ENCODE measurements around the gene SRP19. TPM values are rescaled to one million over a fixed set of nuclear protein-coding genes. Genes with fewer than 3 reads are reported as not detected.

The SRP19 gene
- total and polyA plus RNA-seq, 10 of the 15 experiments (the other 5 are each of a cell fraction or from before 2014, with no cell fraction given) = 43.4 to 379 (median 156) TPM

DNA sequence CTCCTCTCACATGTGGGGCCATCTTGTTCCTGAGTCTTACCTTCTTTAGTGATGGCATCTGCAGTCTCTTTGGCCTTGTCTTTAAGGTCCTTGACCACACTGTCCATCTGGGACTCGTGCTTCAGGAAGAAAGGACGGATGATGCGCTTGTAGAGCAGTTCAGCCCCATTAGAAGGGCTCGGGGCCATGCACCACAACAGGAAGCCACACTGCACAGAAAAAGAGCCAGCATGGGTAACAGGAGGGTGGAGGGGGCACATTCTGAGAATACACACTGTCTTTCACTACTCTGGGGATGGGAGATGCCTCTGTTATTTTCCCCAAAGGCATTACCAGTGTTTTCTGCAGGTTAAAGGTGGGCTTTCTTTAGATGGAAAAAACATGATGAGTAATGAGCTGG lies 25.9 kb downstream of the SRP19 start:
- H3K9me3 ChIP-seq (replicated peaks; ENCODE audit: control insufficient read depth, insufficient read depth, low read length) = no peaks in the 10 kb centered on the region; the same call in 2 of the 3 replicates
- no peak overlapping the region for H3K9ac ChIP-seq (ENCODE audit: control insufficient read depth, insufficient read depth, low read length)
- H3K27ac ChIP-seq (ENCODE audit: control insufficient read depth, insufficient read depth) = no peak overlapping the region
- no peak for DNase-seq (ENCODE audit: low read depth, low spot score)
- ATAC-seq = no peak
- no TSS peak for BruUV-seq (replicated peaks)
- ChIA-PET RAD21 (ENCODE audit: unreplicated experiment) (no interaction called here), CTCF (interaction anchor here (1.0 to 1.2 kb wide), 2 partner anchors 19 to 25 kb away, joined by 3 to 4 read pairs; no protein-coding TSS in a partner anchor), POLR2A (no interaction called here), SMC1A (ENCODE audit: uncharacterized antibody, unreplicated experiment) (interaction anchor here (1.0 to 4.7 kb wide), 3 partner anchors 17 to 28 kb away, joined by 4 to 29 read pairs (median 5); no protein-coding TSS in a partner anchor)
- in situ Hi-C loops (cut with MboI) = no loop called here
- no peaks in the 10 kb centered on the region for H3K4me1 ChIP-seq (ENCODE audit: control insufficient read depth, insufficient read depth, low read length)
- 88% methylated on average over 4 of the region's 4 CpGs for WGBS (ENCODE audit: insufficient coverage, insufficient replicate concordance, low lambda C conversion rate, missing lambda C conversion rate)
- no peak overlapping the region for H2AFZ ChIP-seq (ENCODE audit: control insufficient read depth, low read depth, low read length)
- intact Hi-C loops (cut with micrococcal nuclease; ENCODE audit: unreplicated experiment) = no loop called here
- H3K4me3 ChIP-seq = no peak overlapping the region
- no peak for FAIRE-seq
- no peak overlapping the region for H3K4me2 ChIP-seq (ENCODE audit: control insufficient read depth, insufficient read depth)
- H3K36me3 ChIP-seq (ENCODE audit: control insufficient read depth in 2 of 2, insufficient read depth in 2 of 2, low read length in 1 of 2) = peaks cover 18 to 31% of the 10 kb centered on the region in 2 experiments
- no peaks in the 10 kb centered on the region for H3K27me3 ChIP-seq (replicated peaks in 1 of 2; ENCODE audit: control insufficient read depth in 2 of 2, insufficient read depth in 2 of 2, low read length in 1 of 2)
- no peaks in the 10 kb centered on the region for H4K20me1 ChIP-seq (ENCODE audit: control insufficient read depth, insufficient read depth)
- no peaks in the 10 kb centered on the region for H3K79me2 ChIP-seq (ENCODE audit: control insufficient read depth, insufficient read depth, low read length)
- TF ChIP-seq, protein P1, sequence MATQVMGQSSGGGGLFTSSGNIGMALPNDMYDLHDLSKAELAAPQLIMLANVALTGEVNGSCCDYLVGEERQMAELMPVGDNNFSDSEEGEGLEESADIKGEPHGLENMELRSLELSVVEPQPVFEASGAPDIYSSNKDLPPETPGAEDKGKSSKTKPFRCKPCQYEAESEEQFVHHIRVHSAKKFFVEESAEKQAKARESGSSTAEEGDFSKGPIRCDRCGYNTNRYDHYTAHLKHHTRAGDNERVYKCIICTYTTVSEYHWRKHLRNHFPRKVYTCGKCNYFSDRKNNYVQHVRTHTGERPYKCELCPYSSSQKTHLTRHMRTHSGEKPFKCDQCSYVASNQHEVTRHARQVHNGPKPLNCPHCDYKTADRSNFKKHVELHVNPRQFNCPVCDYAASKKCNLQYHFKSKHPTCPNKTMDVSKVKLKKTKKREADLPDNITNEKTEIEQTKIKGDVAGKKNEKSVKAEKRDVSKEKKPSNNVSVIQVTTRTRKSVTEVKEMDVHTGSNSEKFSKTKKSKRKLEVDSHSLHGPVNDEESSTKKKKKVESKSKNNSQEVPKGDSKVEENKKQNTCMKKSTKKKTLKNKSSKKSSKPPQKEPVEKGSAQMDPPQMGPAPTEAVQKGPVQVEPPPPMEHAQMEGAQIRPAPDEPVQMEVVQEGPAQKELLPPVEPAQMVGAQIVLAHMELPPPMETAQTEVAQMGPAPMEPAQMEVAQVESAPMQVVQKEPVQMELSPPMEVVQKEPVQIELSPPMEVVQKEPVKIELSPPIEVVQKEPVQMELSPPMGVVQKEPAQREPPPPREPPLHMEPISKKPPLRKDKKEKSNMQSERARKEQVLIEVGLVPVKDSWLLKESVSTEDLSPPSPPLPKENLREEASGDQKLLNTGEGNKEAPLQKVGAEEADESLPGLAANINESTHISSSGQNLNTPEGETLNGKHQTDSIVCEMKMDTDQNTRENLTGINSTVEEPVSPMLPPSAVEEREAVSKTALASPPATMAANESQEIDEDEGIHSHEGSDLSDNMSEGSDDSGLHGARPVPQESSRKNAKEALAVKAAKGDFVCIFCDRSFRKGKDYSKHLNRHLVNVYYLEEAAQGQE (IDR thresholded peaks at IDR 0.05; ENCODE audit: low read depth, low read length) = no peak
- TF ChIP-seq GABPA (IDR thresholded peaks at IDR 0.05; ENCODE audit: low read depth) = no peak
- TF ChIP-seq, protein P2, sequence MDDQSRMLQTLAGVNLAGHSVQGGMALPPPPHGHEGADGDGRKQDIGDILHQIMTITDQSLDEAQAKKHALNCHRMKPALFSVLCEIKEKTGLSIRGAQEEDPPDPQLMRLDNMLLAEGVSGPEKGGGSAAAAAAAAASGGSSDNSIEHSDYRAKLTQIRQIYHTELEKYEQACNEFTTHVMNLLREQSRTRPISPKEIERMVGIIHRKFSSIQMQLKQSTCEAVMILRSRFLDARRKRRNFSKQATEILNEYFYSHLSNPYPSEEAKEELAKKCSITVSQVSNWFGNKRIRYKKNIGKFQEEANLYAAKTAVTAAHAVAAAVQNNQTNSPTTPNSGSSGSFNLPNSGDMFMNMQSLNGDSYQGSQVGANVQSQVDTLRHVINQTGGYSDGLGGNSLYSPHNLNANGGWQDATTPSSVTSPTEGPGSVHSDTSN (IDR thresholded peaks at IDR 0.05; ENCODE audit: insufficient replicate concordance, low read depth, low read length) = no peak
- TF ChIP-seq SRF (IDR thresholded peaks at IDR 0.05; ENCODE audit: low read depth in 2 of 2, low read length in 2 of 2) = no peak
- TF ChIP-seq POU2F2 (IDR thresholded peaks at IDR 0.05; ENCODE audit: borderline replicate concordance, low read depth, low read length) = no peak
- no peak for TF ChIP-seq PAX8 (IDR thresholded peaks at IDR 0.05)
- TF ChIP-seq SIX5 (IDR thresholded peaks at IDR 0.05; ENCODE audit: low read depth, low read length, severe bottlenecking) = no peak
- TF ChIP-seq, protein P3, sequence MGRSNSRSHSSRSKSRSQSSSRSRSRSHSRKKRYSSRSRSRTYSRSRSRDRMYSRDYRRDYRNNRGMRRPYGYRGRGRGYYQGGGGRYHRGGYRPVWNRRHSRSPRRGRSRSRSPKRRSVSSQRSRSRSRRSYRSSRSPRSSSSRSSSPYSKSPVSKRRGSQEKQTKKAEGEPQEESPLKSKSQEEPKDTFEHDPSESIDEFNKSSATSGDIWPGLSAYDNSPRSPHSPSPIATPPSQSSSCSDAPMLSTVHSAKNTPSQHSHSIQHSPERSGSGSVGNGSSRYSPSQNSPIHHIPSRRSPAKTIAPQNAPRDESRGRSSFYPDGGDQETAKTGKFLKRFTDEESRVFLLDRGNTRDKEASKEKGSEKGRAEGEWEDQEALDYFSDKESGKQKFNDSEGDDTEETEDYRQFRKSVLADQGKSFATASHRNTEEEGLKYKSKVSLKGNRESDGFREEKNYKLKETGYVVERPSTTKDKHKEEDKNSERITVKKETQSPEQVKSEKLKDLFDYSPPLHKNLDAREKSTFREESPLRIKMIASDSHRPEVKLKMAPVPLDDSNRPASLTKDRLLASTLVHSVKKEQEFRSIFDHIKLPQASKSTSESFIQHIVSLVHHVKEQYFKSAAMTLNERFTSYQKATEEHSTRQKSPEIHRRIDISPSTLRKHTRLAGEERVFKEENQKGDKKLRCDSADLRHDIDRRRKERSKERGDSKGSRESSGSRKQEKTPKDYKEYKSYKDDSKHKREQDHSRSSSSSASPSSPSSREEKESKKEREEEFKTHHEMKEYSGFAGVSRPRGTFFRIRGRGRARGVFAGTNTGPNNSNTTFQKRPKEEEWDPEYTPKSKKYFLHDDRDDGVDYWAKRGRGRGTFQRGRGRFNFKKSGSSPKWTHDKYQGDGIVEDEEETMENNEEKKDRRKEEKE (IDR thresholded peaks at IDR 0.05) = no peak
- no peak for TF ChIP-seq MXI1 (IDR thresholded peaks at IDR 0.05; ENCODE audit: low read depth, low read length)
- TF ChIP-seq, protein P4, sequence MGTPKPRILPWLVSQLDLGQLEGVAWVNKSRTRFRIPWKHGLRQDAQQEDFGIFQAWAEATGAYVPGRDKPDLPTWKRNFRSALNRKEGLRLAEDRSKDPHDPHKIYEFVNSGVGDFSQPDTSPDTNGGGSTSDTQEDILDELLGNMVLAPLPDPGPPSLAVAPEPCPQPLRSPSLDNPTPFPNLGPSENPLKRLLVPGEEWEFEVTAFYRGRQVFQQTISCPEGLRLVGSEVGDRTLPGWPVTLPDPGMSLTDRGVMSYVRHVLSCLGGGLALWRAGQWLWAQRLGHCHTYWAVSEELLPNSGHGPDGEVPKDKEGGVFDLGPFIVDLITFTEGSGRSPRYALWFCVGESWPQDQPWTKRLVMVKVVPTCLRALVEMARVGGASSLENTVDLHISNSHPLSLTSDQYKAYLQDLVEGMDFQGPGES (IDR thresholded peaks at IDR 0.05) = no peak
- TF ChIP-seq EGR1 (IDR thresholded peaks at IDR 0.05; ENCODE audit: borderline replicate concordance in 1 of 2, low read depth in 2 of 2, low read length in 2 of 2) = no peak
- TF ChIP-seq RUNX3 (IDR thresholded peaks at IDR 0.05; ENCODE audit: low read length) = no peak
- TF ChIP-seq RB1 (IDR thresholded peaks at IDR 0.05; ENCODE audit: borderline replicate concordance) = no peak

Measured in GM12878 (cell line).